Psoas muscle (tissue), 8 donors: ENCODE results near the gene ANK2. TPM values are rescaled to one million over a fixed set of nuclear protein-coding genes. Genes with fewer than 3 reads are reported as not detected.

Source experiments
- ATAC-seq, 4 donors: fragments of 200-7000 bp; cut with Tn5 transposase; one replicate each; pipeline ENCODE4 v1.9.1; 2020; ENCODE audit warnings: moderate library complexity in 3 of 4, mild to moderate bottlenecking in 2 of 4
- DNase-seq, 2 donors: peaks; one replicate each; pipeline ENCODE4 v3.0.0-alpha.2; 2020
- H3K27ac ChIP-seq: fragments of 200-600 bp; one replicate; pipeline ENCODE4 v1.8.0; 2022
- H3K27me3 ChIP-seq, 3 donors: fragments of 200-600 bp in 1 of 3; one replicate each; pipeline versions ENCODE4 v1.6.1 to v1.8.0; 2013 to 2022; ENCODE audit warnings: low read length in 2 of 3, mild to moderate bottlenecking in 2 of 3, moderate library complexity in 1 of 3; ENCODE audit not compliant: insufficient read depth in 3 of 3
- H3K36me3 ChIP-seq, 2 donors: fragments of 200-600 bp in 1 of 2; one replicate each; pipeline versions ENCODE4 v1.6.1 to v1.8.0; 2013 to 2022; ENCODE audit warnings: low read depth in 1 of 2, mild to moderate bottlenecking in 1 of 2, moderate library complexity in 1 of 2; ENCODE audit not compliant: insufficient read depth in 1 of 2
- H3K4me1 ChIP-seq: fragments of 200-600 bp; one replicate; pipeline ENCODE4 v1.8.0; 2022
- H3K4me3 ChIP-seq: fragments of 200-600 bp; one replicate; pipeline ENCODE4 v1.8.0; 2022; ENCODE audit warnings: mild to moderate bottlenecking
- H3K9me3 ChIP-seq: fragments of 200-600 bp; one replicate; pipeline ENCODE4 v1.8.0; 2022
- CTCF ChIP-seq: fragments of 200-600 bp; IDR thresholded peaks from one replicate; pipeline ENCODE4 v1.8.0; 2022; ENCODE audit warnings: antibody characterized with exemption
- WGBS, 3 donors: extraction: QIAGEN DNeasy Blood & Tissue Kit; methylation state at CpG; one replicate each; pipeline versions ENCODE4 v1.1.6 to v1.1.7; 2013; 5-methylcytosine and 5-hydroxymethylcytosine counted together
- intact Hi-C, 2 donors: fragments of 100-400 bp; cut with DNase I; formaldehyde crosslinking; loops; one replicate each; pipeline versions ENCODE4 v1.11.0 to v1.14.2; 2022
- polyA plus RNA-seq, 3 donors: library from polyadenylated mRNA; stranded (reverse); fragments of 200-250 nt; gene quantifications; one replicate each; pipeline ENCODE4 v1.2.3, GENCODE V29; 2013
- total RNA-seq, 4 donors: library from RNA; stranded (reverse); fragmentation: NEBNext Ultra II Directional in 2 of 4; extraction: Animal tissue kit (Norgen Biotek cat#: 25700) in 2 of 4; gene quantifications; one replicate each; pipeline versions ENCODE4 v1.2.1 to v1.2.4, GENCODE V29; 2021 to 2023
- donor health status: healthy with polysubstance abuse.
- donor health status: DM: no; HTN: no; CAD: no; lungs with moderate emphysema.
- donor health status: Bipolar disorder and iron deficiency.
- donor health status: healthy.
- donor health status: DM: yes; HTN: yes; CAD: no.
- donor health status: DM: no; HTN: no; CAD: no.
- donor health status: DM: no; HTN: no; CAD: no.
- donor health status: DM: yes; HTN: yes; CAD: no.

Gene ANK2
- total and polyA plus RNA-seq, 7 donors = 14.1 to 153 (median 78.5) TPM

- Histone ChIP-seq H3K4me3 (no peak overlapping the region), H3K27ac (peak overlapping the region; percentile 54), H3K4me1 (peaks cover 5% of the 10 kb centered on the region), H3K9me3 (no peaks in the 10 kb centered on the region), H3K36me3 (peaks cover 0 to 22% of the 10 kb centered on the region in 2 donors), H3K27me3 (no peaks in the 10 kb centered on the region)
- intact Hi-C loops = loop anchor here in 1 of 2 donors (10.0 kb wide), 1 partner anchor 392 kb away; no protein-coding TSS in a partner anchor
- DNase-seq (no peak), ATAC-seq (peak; percentile 18 to 69 (median 60))
- WGBS, 3 donors = 51 to 54% (median 52%) methylated on average over 5 of the region's 5 CpGs
- no peak for TF ChIP-seq CTCF
Observed at GRCh38 chr4:113383111-113383785, 333.8 kb downstream of the ANK2 start.

GRCh38 chr4:113384600-113384999 is 335.1 kb downstream of the ANK2 start:
- Histone ChIP-seq H3K4me1 (peaks cover 5% of the 10 kb centered on the region), H3K27me3 (no peaks in the 10 kb centered on the region), H3K36me3 (peaks cover 0 to 22% of the 10 kb centered on the region in 2 donors), H3K4me3 (no peak overlapping the region), H3K27ac (peak overlapping the region; percentile 54), H3K9me3 (no peaks in the 10 kb centered on the region)
- intact Hi-C loops = loop anchor here in 1 of 2 donors (10.0 kb wide), 1 partner anchor 390 kb away; no protein-coding TSS in a partner anchor
- DNase-seq = no peak
- no peak for TF ChIP-seq CTCF
- 55 to 71% (median 56%) methylated on average over 5 of the region's 5 CpGs for WGBS, 3 donors
- no peak for ATAC-seq

GRCh38 chr4:113385281-113385899 is 335.9 kb downstream of the ANK2 start:
- 65 to 76% (median 73%) methylated on average over 4 of the region's 4 CpGs for WGBS, 3 donors
- H3K27ac ChIP-seq = no peak overlapping the region
- TF ChIP-seq CTCF = no peak
- intact Hi-C loops = loop anchor here in 1 of 2 donors (10.0 kb wide), 1 partner anchor 389 kb away; no protein-coding TSS in a partner anchor
- DNase-seq = no peak
- peaks cover 0 to 22% of the 10 kb centered on the region in 2 donors for H3K36me3 ChIP-seq
- peak in 1 of 4 donors; percentile 36 for ATAC-seq
- no peaks in the 10 kb centered on the region for H3K9me3 ChIP-seq
- H3K4me3 ChIP-seq = no peak overlapping the region
- peaks cover 5% of the 10 kb centered on the region for H3K4me1 ChIP-seq
- H3K27me3 ChIP-seq = no peaks in the 10 kb centered on the region

GRCh38 chr4:113389160-113389559 is 339.7 kb downstream of the ANK2 start:
- H3K9me3 ChIP-seq = no peaks in the 10 kb centered on the region
- no peak for TF ChIP-seq CTCF
- 92 to 96% (median 93%) methylated on average over 3 of the region's 3 CpGs for whole genome bisulfite sequencing, 3 donors
- peaks cover 5% of the 10 kb centered on the region for H3K4me1 ChIP-seq
- ATAC-seq = no peak
- DNase-seq = no peak
- no peak overlapping the region for H3K27ac ChIP-seq
- no peak overlapping the region for H3K4me3 ChIP-seq
- H3K27me3 ChIP-seq = no peaks in the 10 kb centered on the region
- no peaks in the 10 kb centered on the region for H3K36me3 ChIP-seq
- intact Hi-C loops = loop anchor here in 1 of 2 donors (10.0 kb wide), 1 partner anchor 386 kb away; no protein-coding TSS in a partner anchor
